Smooth muscle cell (in vitro differentiated cells): ENCODE measurements around the gene INPP1. TPM values are rescaled to one million over a fixed set of nuclear protein-coding genes. Genes with fewer than 3 reads are reported as not detected.

Experiments
- DNase-seq: peaks from one replicate; lab custom pipeline; 2025; ENCODE audit not compliant: unreplicated experiment; lab: John Stamatoyannopoulos, UW
- H2AFZ ChIP-seq: fragments of 200-600 bp; sonication (generic); 2 replicates; pipeline ENCODE4 v1.6.0; 2016; ENCODE audit warnings: antibody characterized with exemption, low read depth, mild to moderate bottlenecking
- H3F3A ChIP-seq: fragments of 200-600 bp; sonication (generic); 2 replicates; pipeline ENCODE4 v1.6.0; 2017; ENCODE audit warnings: antibody characterized with exemption, low read depth
- H3K27ac ChIP-seq: fragments of 200-600 bp; sonication (generic); 2 replicates; pipeline ENCODE4 v1.5.1; 2016; ENCODE audit warnings: low read depth, mild to moderate bottlenecking
- H3K27me3 ChIP-seq: fragments of 200-600 bp; sonication (generic); 2 replicates; pipeline ENCODE4 v1.6.1; 2016; ENCODE audit warnings: low read depth, mild to moderate bottlenecking
- H3K36me3 ChIP-seq: fragments of 200-600 bp; sonication (generic); 2 replicates; pipeline ENCODE4 v1.5.1; 2016; ENCODE audit warnings: low read depth
- H3K4me1 ChIP-seq: fragments of 200-600 bp; sonication (generic); 2 replicates; pipeline ENCODE4 v1.5.1; 2016; ENCODE audit warnings: low read depth
- H3K4me2 ChIP-seq: fragments of 200-600 bp; sonication (generic); 2 replicates; pipeline ENCODE4 v1.6.0; 2016; ENCODE audit warnings: mild to moderate bottlenecking
- H3K4me3 ChIP-seq: fragments of 200-600 bp; sonication (generic); 2 replicates; pipeline ENCODE4 v1.5.1; 2016; ENCODE audit warnings: mild to moderate bottlenecking
- H3K79me2 ChIP-seq: fragments of 200-600 bp; sonication (generic); 2 replicates; pipeline ENCODE4 v1.6.0; 2016; ENCODE audit warnings: low read depth, mild to moderate bottlenecking
- H3K9ac ChIP-seq: fragments of 200-600 bp; sonication (generic); 2 replicates; pipeline ENCODE4 v1.6.0; 2016; ENCODE audit warnings: low read depth
- H3K9me3 ChIP-seq: fragments of 200-600 bp; sonication (generic); replicated peaks from 2 replicates; pipeline ENCODE4 v1.5.1; 2016; ENCODE audit warnings: low read depth
- H4K20me1 ChIP-seq: fragments of 200-600 bp; sonication (generic); 2 replicates; pipeline ENCODE4 v1.6.0; 2016; ENCODE audit warnings: low read depth
- WGBS: methylation state at CpG from one replicate; pipeline ENCODE4 v1.1.7; 2016; ENCODE audit warnings: low lambda C conversion rate; 5-methylcytosine and 5-hydroxymethylcytosine counted together
- polyA plus RNA-seq: library from polyadenylated mRNA; unstranded; fragments of >200 nt; fragmentation: Nextera tagmentation; extraction: Ambion mirVana; gene quantifications from 2 replicates; pipeline ENCODE4 v1.2.1, GENCODE V29; 2016
- total RNA-seq: library from RNA; depleted of rRNA; stranded (reverse); fragments of >200 nt; gene quantifications from 2 replicates; pipeline ENCODE4 v1.2.3, GENCODE V29; 2014
- TF ChIP-seq, protein P1 (sequence below): fragments of 200-600 bp; sonication (generic); IDR thresholded peaks from 2 replicates; pipeline ENCODE4 v1.5.1; 2017; ENCODE audit warnings: borderline replicate concordance, mild to moderate bottlenecking, antibody characterized with exemption; ENCODE audit not compliant: insufficient read depth, poor library complexity, severe bottlenecking

The INPP1 gene
- total and polyA plus RNA-seq, 2 experiments from 2014 or later: 4.5 to 14.3 TPM

DNA sequence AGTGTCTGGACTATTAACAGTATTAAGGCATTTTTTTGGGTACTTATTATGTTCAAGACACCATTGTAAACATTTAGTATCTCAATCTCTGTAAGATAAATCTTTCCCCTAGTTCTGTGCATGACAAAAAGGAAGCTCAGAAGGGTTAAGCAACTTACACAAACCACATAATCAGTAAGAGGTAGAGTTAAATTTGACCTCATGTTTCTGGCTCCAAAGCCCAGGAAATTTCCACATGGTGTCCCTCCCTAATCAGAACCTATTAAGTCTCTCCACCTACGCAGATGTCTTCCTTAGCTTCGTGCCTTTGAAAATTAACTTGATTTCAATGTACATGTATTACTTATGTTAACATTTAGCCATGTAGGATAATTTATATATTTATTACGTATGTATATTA lies 66.8 kb downstream of the INPP1 start:
- no peaks in the 10 kb centered on the region for H3K36me3 ChIP-seq
- no peak overlapping the region for H3K9ac ChIP-seq
- no peaks in the 10 kb centered on the region for H3K79me2 ChIP-seq
- 82% methylated on average over 3 of the region's 3 CpGs for WGBS
- no peaks in the 10 kb centered on the region for H3K9me3 ChIP-seq
- H2AFZ ChIP-seq: no peak overlapping the region
- peaks cover 54% of the 10 kb centered on the region for H3K27me3 ChIP-seq
- H4K20me1 ChIP-seq: no peaks in the 10 kb centered on the region
- TF ChIP-seq, protein P1, sequence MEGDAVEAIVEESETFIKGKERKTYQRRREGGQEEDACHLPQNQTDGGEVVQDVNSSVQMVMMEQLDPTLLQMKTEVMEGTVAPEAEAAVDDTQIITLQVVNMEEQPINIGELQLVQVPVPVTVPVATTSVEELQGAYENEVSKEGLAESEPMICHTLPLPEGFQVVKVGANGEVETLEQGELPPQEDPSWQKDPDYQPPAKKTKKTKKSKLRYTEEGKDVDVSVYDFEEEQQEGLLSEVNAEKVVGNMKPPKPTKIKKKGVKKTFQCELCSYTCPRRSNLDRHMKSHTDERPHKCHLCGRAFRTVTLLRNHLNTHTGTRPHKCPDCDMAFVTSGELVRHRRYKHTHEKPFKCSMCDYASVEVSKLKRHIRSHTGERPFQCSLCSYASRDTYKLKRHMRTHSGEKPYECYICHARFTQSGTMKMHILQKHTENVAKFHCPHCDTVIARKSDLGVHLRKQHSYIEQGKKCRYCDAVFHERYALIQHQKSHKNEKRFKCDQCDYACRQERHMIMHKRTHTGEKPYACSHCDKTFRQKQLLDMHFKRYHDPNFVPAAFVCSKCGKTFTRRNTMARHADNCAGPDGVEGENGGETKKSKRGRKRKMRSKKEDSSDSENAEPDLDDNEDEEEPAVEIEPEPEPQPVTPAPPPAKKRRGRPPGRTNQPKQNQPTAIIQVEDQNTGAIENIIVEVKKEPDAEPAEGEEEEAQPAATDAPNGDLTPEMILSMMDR: no peak
- no peak overlapping the region for H3K4me2 ChIP-seq
- peaks cover 4% of the 10 kb centered on the region for H3K4me1 ChIP-seq
- DNase-seq: no peak
- no peaks in the 10 kb centered on the region for H3F3A ChIP-seq
- no peak overlapping the region for H3K4me3 ChIP-seq
- no peak overlapping the region for H3K27ac ChIP-seq

DNA sequence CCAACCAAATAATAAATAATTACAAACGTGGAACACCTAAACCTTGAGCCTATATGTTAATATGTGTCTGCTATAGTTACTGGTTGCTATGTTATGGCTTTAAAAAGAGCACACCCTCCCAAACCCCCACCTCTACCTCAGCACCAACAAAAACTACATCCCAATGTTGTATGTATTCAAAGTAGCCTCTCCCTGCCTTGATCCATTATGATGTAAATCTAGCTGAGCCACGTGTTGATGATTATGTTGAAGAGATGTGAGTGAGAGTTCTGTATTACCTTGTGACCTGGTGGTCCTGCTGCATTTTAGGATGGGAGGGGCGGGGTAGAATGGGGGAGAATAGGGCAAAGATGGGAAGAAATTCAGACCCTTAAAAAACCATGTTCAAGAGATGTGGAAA lies 69.6 kb downstream of the INPP1 start:
- no peak for DNase-seq
- H4K20me1 ChIP-seq: no peaks in the 10 kb centered on the region
- H2AFZ ChIP-seq: no peak overlapping the region
- peaks cover 4% of the 10 kb centered on the region for H3K4me1 ChIP-seq
- H3K27me3 ChIP-seq: peaks cover 26% of the 10 kb centered on the region
- no peaks in the 10 kb centered on the region for H3K9me3 ChIP-seq
- TF ChIP-seq, protein P1: no peak
- H3K4me3 ChIP-seq: no peak overlapping the region
- H3K79me2 ChIP-seq: no peaks in the 10 kb centered on the region
- H3K4me2 ChIP-seq: no peak overlapping the region
- H3K9ac ChIP-seq: no peak overlapping the region
- no peak overlapping the region for H3K27ac ChIP-seq
- H3F3A ChIP-seq: no peaks in the 10 kb centered on the region
- no peaks in the 10 kb centered on the region for H3K36me3 ChIP-seq
- 28% methylated on average over 3 of the region's 3 CpGs for WGBS

DNA sequence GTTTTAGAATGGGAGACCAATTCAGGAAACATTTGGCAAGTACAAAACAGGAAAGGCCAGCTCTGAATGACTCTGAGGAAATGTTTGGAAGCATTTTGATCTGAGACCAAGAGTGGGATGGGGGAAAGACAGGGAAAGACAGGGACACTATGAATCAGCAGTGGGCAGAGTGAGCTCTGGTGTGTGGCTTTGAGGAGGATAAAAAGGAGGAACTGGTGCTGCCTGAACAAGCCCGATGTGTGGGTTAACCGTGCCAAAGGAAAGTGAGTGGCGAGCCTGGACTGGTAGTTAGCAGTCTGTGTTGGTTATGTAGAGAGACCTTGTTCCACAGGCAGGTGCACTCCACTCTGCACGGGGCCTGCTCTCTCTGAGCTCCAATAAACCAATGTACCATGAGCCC lies 70.0 kb downstream of the INPP1 start:
- H3K27me3 ChIP-seq: peaks cover 23% of the 10 kb centered on the region
- DNase-seq: no peak
- H3K27ac ChIP-seq: no peak overlapping the region
- H3K4me2 ChIP-seq: no peak overlapping the region
- TF ChIP-seq, protein P1: no peak
- H4K20me1 ChIP-seq: no peaks in the 10 kb centered on the region
- no peak overlapping the region for H3K9ac ChIP-seq
- no peaks in the 10 kb centered on the region for H3K79me2 ChIP-seq
- H2AFZ ChIP-seq: no peak overlapping the region
- H3K36me3 ChIP-seq: no peaks in the 10 kb centered on the region
- H3F3A ChIP-seq: no peaks in the 10 kb centered on the region
- 58% methylated on average over 4 of the region's 4 CpGs for WGBS
- H3K9me3 ChIP-seq: no peaks in the 10 kb centered on the region
- H3K4me1 ChIP-seq: peaks cover 4% of the 10 kb centered on the region
- no peak overlapping the region for H3K4me3 ChIP-seq

DNA sequence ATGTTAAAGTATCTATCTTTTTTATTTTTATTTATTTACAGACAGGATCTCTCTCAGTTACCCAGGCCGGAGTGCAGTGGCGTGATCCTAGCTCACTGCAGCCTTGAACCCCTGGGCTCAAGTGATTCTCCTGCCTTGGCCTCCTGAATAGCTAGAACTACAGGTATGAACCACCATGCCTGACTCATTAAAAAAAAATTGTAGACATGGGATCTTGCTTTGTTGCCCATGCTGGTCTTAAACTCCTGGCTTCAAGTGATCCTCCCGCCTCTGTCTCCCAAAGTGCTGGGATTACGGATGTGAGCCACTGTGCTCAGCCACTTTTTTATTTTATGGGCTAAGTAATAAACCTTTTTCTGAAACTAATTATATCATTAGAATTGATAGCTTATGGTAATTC lies 71.9 kb downstream of the INPP1 start:
- H2AFZ ChIP-seq: no peak overlapping the region
- no peaks in the 10 kb centered on the region for H4K20me1 ChIP-seq
- H3K36me3 ChIP-seq: no peaks in the 10 kb centered on the region
- no peak overlapping the region for H3K4me2 ChIP-seq
- no peaks in the 10 kb centered on the region for H3K4me1 ChIP-seq
- no peaks in the 10 kb centered on the region for H3F3A ChIP-seq
- H3K4me3 ChIP-seq: no peak overlapping the region
- H3K9ac ChIP-seq: no peak overlapping the region
- WGBS: 90% methylated on average over 4 of the region's 4 CpGs
- H3K79me2 ChIP-seq: no peaks in the 10 kb centered on the region
- H3K27me3 ChIP-seq: peaks cover 5% of the 10 kb centered on the region
- no peak overlapping the region for H3K27ac ChIP-seq
- DNase-seq: no peak
- TF ChIP-seq, protein P1: no peak
- no peaks in the 10 kb centered on the region for H3K9me3 ChIP-seq
